Breast epithelium (tissue), 4 donors: ENCODE results near the gene NPC2. TPM values are rescaled to one million over a fixed set of nuclear protein-coding genes. Genes with fewer than 3 reads are reported as not detected.
A peak's percentile ranks its signal among the peaks of the same experiment; 100 is the strongest.

Experiments used
- DNase-seq, 2 donors: peaks; one replicate each; pipeline ENCODE4 v3.0.0-alpha.2; 2019; ENCODE audit warnings: low spot score in 2 of 2
- H3K27ac ChIP-seq, 2 donors: fragments of 200-600 bp; sonication (generic) in 1 of 2; one replicate each; pipeline ENCODE4 v1.5.1; 2016 to 2019; ENCODE audit warnings: mild to moderate bottlenecking in 1 of 2
- H3K27me3 ChIP-seq, 2 donors: fragments of 200-600 bp; sonication (generic) in 1 of 2; one replicate each; pipeline versions ENCODE4 v1.5.1 to v1.6.0; 2017 to 2019; ENCODE audit warnings: control low read depth in 1 of 2, mild to moderate bottlenecking in 1 of 2
- H3K36me3 ChIP-seq: fragments of 200-600 bp; one replicate; pipeline ENCODE4 v1.5.1; 2019
- H3K4me1 ChIP-seq, 2 donors: fragments of 200-600 bp; sonication (generic); one replicate each; pipeline ENCODE4 v1.5.1; 2016 to 2019; ENCODE audit warnings: control low read depth in 1 of 2
- H3K4me3 ChIP-seq, 3 donors: fragments of 200-600 bp; sonication (generic); 1 replicate in 2 of 3; 2 replicates in 1 of 3; pipeline ENCODE4 v1.5.1; 2016 to 2019; ENCODE audit warnings: mild to moderate bottlenecking in 3 of 3, moderate library complexity in 2 of 3
- H3K9me3 ChIP-seq, 2 donors: fragments of 200-600 bp; sonication (generic) in 1 of 2; one replicate each; pipeline ENCODE4 v1.5.1; 2016 to 2019; ENCODE audit warnings: control low read depth in 1 of 2
- POLR2A ChIP-seq: fragments of 450-650 bp; IDR thresholded peaks from one replicate; pipeline ENCODE4 v1.6.1; 2016; ENCODE audit warnings: antibody characterized with exemption, mild to moderate bottlenecking, moderate library complexity
- POLR2AphosphoS5 ChIP-seq, 3 donors: sonication (generic); formaldehyde crosslinking; IDR thresholded peaks; one replicate each; pipeline ENCODE4 v1.6.1; 2017; ENCODE audit warnings: antibody characterized with exemption in 3 of 3
- intact Hi-C: fragments of 100-400 bp; cut with DNase I; formaldehyde crosslinking; loops from one replicate; pipeline ENCODE4 v1.15.1; 2023; ENCODE audit warnings: low total_unique reads
- total RNA-seq, 3 donors: library from RNA; depleted of rRNA; stranded (reverse); fragments of >200 nt; gene quantifications; one replicate each; pipeline ENCODE4 v1.1.0, GENCODE V29; 2016
- TF ChIP-seq, protein P1 (sequence below), 3 donors: fragments of 450-650 bp; IDR thresholded peaks; one replicate each; pipeline ENCODE4 v1.5.1; 2016 to 2017; ENCODE audit warnings: antibody characterized with exemption in 3 of 3, mild to moderate bottlenecking in 3 of 3, moderate library complexity in 3 of 3

NPC2 gene
- total RNA-seq, 3 donors from 2014 or later, result 277 to 663 (median 594) TPM

GRCh38 chr14:74515891-74516412, 22.8 kb upstream of the NPC2 start:
- TF ChIP-seq, protein P1, sequence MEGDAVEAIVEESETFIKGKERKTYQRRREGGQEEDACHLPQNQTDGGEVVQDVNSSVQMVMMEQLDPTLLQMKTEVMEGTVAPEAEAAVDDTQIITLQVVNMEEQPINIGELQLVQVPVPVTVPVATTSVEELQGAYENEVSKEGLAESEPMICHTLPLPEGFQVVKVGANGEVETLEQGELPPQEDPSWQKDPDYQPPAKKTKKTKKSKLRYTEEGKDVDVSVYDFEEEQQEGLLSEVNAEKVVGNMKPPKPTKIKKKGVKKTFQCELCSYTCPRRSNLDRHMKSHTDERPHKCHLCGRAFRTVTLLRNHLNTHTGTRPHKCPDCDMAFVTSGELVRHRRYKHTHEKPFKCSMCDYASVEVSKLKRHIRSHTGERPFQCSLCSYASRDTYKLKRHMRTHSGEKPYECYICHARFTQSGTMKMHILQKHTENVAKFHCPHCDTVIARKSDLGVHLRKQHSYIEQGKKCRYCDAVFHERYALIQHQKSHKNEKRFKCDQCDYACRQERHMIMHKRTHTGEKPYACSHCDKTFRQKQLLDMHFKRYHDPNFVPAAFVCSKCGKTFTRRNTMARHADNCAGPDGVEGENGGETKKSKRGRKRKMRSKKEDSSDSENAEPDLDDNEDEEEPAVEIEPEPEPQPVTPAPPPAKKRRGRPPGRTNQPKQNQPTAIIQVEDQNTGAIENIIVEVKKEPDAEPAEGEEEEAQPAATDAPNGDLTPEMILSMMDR (IDR thresholded peaks at IDR 0.05), result no peak
- TF ChIP-seq POLR2AphosphoS5 (IDR thresholded peaks at IDR 0.05) (no peak), POLR2A (no peak)
- H3K4me3 ChIP-seq, result no peak overlapping the region
- no peak for DNase-seq
- intact Hi-C loops, result no loop called here
- no peaks in the 10 kb centered on the region for H3K36me3 ChIP-seq
- no peaks in the 10 kb centered on the region for H3K27me3 ChIP-seq
- H3K9me3 ChIP-seq, result no peaks in the 10 kb centered on the region
- H3K27ac ChIP-seq, result peak overlapping the region; percentile 92 to 94
- H3K4me1 ChIP-seq, result peaks cover 5 to 8% of the 10 kb centered on the region in 2 donors

- Histone ChIP-seq H3K36me3 (no peaks in the 10 kb centered on the region), H3K27me3 (no peaks in the 10 kb centered on the region), H3K27ac (peak overlapping the region; percentile 92 to 94), H3K4me1 (peaks cover 5 to 8% of the 10 kb centered on the region in 2 donors), H3K4me3 (peak overlapping the region in 2 of 3 donors; percentile 14 to 48), H3K9me3 (no peaks in the 10 kb centered on the region)
- intact Hi-C loops, result no loop called here
- TF ChIP-seq, protein P1 (IDR thresholded peaks at IDR 0.05), result no peak
- TF ChIP-seq POLR2AphosphoS5 (IDR thresholded peaks at IDR 0.05), result no peak
- no peak for TF ChIP-seq POLR2A
- peak in 1 of 2 donors; percentile 92 for DNase-seq
Measured at GRCh38 chr14:74514471-74514941, 21.4 kb upstream of the NPC2 start.

- Histone ChIP-seq H3K9me3 (no peaks in the 10 kb centered on the region), H3K27ac (peak overlapping the region; percentile 30 to 94), H3K4me3 (no peak overlapping the region), H3K36me3 (no peaks in the 10 kb centered on the region), H3K27me3 (no peaks in the 10 kb centered on the region), H3K4me1 (peaks cover 5 to 8% of the 10 kb centered on the region in 2 donors)
- intact Hi-C loops, result no loop called here
- no peak for TF ChIP-seq POLR2A
- TF ChIP-seq POLR2AphosphoS5 (IDR thresholded peaks at IDR 0.05), result no peak
- TF ChIP-seq, protein P1 (IDR thresholded peaks at IDR 0.05), result no peak
- no peak for DNase-seq
Measured at GRCh38 chr14:74511966-74512830, 19.1 kb upstream of the NPC2 start.

GRCh38 chr14:74510959-74511409, 17.9 kb upstream of the NPC2 start:
- Histone ChIP-seq H3K27ac (peak overlapping the region; percentile 11 to 94), H3K27me3 (no peaks in the 10 kb centered on the region), H3K4me1 (peaks cover 5 to 8% of the 10 kb centered on the region in 2 donors), H3K36me3 (no peaks in the 10 kb centered on the region), H3K4me3 (no peak overlapping the region), H3K9me3 (no peaks in the 10 kb centered on the region)
- no peak for DNase-seq
- TF ChIP-seq POLR2AphosphoS5 (IDR thresholded peaks at IDR 0.05) (no peak), POLR2A (no peak)
- TF ChIP-seq, protein P1 (IDR thresholded peaks at IDR 0.05), result no peak
- intact Hi-C loops, result no loop called here
